ENCODE results near the gene RNF182.
"Not testable (repeated sequence)": the region's sequence is repeated elsewhere in the genome, so short reads cannot be mapped to it uniquely, and the experiment has no call there.

Gene RNF182

DNA sequence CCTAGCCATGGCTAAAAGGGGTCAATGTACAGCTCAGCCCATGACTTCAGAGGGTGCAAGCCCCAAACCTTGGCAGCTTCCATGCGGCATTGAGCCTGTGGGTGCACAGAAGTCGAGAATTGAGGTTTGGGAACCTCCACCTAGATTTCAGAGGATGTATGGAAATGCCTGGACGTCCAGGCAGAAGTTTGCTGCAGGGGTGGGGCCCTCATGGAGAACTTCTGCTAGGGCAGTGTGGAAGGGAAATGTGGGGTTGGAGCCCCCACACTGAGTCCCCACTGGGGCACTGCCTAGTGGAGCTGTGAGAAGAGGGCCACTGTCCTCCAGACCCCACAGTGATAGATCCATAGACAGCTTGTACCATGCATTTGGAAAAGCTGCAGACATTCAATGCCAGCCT lies 47.9 kb downstream of the RNF182 start:
- FAIRE-seq = not testable (repeated sequence)

DNA sequence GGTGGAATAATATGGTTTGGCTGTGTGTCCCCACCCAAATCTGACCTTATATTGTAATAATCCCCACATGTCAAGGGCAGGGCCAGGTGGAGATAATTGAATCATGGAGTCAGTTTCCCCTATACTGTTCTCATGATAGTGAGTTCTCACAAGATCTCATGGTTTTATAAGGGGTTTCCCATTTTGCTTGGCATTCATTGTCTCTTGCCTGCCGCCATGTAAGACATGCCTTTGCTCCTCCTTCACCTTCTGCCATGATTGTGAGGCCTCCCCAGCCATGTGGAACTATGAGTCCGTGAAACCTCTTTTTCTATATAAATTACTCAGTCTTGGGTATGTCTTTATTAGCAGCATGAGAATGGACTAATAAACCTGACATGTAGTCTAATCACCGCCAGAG lies 48.7 kb downstream of the RNF182 start:
- FAIRE-seq = not testable (repeated sequence)

DNA sequence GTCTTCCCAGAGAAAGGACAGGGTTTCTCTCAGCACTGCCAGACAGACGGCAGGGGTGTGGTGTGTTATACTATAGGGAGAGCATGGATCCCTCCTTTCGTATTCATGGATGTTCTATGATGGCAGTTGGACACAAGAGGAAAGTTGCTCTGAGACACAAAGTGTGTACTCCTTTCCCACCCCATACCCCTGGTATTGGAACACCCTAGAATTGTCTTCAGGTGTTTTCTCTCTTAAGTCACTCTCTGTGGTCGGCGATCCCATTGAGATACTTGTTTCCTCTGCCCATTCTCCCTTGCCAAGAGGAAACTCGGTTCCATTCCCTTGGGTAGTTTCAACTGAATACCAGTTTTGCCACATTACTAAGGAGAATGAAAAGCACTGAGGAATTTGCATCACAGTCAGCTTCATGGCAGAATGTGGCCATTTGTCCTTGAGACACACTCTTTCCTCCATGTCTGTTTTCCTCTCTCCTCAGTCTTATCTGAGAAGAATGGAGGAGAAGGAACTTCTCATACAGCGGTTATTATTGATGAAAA lies 53.4 kb downstream of the RNF182 start:
- no peak for FAIRE-seq

DNA sequence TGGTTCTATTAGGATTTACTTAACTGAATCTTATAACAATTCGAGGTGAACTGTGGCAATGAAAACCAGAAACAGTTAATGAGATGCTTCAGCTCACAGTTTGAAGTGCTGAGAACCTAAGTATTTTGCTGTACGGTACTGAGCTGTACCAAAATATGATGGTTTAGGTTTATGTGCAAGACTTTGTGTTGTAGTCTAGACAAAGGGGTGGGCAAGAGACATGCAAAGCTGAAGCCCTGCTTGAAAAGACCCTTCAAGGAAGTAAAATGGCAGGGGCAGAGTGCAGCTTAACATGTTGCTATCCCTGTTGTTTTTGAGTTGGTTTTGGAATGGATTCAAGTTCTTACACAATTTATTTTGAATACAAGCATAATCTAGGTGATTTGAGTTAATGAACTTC lies 54.0 kb downstream of the RNF182 start:
- no peak for FAIRE-seq

DNA sequence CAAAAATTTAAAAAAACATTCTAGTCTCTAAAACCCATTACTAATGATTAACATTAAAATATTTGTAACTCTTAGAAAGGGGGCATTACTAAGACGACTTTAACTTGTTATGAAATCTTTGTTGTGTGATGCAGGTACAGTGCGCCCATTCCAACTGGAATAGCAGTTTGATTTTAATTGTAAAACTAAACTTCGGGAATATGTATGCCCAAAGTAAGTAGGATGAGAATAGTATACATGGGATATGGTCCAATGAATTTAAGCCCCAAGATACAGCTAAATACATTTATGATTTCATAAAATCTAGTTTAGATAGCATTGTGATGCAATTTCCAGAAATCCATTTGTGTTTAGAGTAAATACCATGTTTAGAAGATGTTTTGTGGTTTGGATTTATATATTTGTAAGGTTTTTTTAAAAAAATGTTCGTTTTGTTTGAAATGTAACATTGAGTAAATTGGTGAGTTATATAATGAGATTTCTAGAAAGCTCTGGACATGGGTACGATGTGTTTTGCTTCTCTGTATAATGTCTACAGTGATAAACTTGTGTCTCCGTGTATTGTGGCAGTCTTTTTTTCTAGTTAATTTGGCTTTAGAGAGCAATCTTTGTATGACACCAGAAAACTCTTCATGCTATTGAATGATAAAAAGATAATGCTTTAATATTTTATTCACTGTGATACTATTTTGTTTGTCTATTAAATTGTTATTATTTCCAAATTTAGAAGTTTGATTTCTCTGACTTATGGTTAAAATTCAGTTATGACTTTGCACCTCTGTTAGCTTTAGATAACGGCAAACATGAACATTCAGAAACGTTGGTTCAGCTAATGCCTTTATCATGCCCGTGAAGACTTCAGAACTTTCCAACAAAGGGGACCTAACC lies 54.8 kb downstream of the RNF182 start:
- FAIRE-seq = no peak

DNA sequence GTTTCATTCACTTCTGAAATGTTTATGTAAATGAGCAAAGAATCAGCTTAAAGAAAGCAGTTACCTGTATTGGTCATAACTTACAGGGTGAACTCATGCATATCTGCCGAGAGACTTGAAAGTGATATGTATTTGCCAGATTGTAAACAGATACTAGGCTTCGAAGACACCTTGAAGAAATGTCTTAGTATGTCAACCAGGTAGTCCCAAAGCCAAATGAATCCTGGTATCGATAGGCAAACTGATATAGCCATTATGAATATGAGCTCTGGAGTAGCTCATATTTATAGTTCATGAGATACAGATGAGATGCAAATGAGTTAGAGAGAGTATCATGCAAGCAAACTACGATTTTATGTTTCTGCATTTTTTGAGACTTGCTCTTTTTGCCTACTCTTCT lies 55.8 kb downstream of the RNF182 start:
- FAIRE-seq = no peak

DNA sequence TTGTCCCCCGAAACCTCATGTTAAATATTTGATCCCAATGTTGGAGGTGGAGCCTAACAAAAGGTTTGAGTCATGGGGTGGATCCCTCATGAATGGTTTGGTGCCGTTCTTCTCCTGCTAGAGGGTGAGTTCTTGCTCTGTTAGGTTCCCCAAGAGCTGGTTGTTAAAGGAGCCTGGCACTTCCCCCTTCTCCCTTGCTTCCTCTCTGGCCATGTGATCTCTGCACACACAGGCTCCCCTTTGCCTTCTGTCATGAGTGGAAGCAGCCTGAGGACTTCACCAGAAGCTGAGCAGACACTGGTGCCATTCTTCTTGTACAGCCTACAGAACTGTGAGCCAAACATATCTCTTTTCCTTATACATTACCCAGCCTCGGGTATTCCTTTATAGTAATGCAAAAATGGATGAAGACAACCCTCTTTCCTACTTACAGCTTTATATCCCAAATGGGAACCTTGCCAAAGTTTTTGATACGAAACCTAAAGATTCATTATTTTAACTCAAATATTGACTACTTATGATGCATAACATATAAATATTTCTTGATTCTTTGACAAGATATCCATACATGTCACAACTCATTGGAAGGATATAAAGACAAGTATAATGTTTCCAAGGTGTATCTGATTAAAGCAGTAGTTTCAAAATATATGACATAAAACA lies 61.0 kb downstream of the RNF182 start:
- FAIRE-seq = no peak

DNA sequence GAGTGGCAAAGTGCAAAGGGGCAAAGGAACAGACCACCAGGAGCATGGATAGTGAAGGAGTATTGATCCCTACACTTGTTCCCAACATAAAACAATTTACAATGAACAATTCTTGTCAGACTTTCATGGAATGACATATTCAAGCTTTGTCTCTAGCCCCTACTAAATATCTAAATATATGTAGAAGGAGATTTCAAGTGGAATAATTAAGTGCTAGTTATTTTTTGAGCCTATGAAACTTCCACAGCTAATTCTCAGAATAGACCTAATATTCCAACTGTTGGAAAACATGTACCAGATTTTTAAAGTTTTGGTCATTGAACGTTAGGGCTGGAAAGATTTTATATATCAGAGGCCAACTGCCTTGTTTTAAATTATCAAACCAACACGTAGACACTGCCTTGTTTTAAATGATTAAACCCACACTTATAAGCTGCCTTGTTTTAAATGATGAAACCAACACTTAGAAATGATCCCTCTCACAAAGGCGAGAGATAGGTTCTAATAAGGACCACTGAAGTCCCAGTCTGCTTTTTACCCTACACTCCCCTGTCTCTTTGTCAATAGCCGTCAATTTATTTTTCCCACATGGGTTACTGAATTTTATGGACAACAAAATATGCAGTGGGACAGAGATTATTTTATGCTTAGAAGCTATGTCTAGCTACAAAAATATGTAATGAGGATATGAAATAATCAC lies 62.1 kb downstream of the RNF182 start:
- FAIRE-seq = no peak

DNA sequence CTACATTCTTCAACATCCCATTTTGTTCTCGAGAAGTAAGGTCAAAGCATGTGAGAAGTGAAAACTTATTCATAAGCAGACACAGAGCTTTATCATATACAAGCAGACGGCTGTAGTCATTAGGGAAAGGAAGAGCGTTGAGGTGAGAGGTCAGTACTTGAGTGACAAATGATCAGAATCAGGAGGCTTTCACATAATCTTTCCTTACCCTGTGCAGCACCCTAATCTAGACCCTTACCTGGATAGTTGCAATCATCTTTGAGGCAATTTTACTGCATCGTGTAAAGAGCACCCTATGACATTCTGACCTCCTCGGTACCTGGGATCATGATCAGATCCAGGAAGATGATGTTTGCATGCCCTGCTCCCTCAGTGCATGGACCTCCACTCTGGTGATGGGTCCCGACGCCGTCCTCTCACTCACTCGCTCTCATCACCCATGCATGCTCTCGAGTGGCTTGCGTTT lies 62.7 kb downstream of the RNF182 start:
- FAIRE-seq = no peak

DNA sequence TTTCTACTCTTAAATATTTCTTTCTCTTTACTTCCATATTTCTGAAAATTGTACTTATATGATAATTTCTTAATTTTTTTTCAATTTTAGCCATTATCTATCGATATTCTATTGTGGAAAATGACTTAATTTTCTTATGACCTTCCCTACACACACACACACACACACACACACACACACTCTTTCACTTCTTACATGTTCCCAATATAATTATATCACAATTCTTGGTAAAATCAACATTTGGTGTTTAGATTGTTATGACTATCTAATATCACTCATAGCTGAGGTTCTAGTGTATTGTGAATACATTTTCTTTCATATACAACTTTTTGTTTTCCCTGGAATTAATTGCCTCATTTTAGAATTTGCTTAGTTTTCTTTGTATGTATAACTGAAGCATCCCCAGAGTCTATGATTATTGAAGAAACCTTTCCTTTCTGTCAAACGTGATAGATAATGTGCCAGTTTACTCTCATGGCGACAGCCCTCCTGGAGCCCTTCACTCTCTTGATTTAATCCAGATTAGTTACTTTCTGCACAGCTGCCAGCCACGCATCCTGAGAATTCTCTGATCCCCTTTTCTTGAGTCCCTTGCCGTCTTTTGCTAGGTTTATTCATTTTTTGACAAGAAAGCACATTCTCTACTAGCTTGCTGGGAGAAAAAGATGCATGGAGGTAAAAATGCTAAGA lies 63.4 kb downstream of the RNF182 start:
- no peak for FAIRE-seq

DNA sequence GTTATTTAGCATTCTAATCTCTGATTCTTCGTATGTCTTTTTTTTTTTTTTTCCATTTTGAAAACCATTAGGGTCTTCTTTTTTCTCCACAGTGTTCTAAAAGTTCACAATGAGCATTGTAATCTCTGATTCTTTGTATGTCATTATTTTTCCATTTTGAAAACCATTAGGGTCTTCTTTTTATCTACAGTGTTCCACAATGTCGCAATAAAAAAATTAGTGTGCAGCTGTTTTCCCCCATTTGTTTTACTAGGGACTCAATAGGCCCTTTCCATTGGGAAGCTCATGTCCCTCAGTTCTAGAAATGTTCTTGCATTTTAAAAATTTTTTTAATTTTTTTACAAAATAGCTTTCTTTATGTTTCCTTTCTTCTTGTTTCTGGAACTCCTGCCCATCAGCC lies 64.2 kb downstream of the RNF182 start:
- no peak for FAIRE-seq

DNA sequence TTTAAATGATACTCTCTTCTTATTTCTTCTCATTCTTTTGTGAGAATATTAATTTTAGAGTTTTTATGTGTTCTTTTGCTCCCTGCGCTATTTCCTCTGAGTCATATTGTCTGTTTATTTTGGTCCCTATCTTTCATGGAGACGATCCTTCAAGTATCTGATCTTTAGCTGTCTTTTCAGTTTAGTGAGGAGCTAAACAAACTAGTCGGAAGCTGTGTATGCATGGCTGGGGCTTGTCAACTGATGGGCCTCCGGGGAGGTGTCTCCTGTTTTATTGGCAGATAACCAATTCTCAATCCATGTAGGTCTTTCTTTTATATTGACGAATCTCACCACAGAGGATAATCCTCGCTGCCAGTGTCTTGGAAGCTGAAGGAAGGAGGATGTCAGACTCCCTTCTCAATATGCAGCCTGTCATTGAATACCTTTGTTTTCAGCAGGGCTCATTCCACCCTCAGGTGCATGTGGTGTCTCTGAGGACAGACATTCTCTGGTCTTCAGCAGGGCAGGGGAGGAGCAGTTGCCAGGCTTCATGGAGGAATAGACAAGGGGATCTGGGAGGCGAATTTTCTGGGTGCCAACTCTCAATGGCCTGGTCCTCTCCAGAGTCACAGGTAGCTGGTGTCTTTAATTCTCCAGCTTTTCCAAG lies 64.9 kb downstream of the RNF182 start:
- FAIRE-seq = no peak

DNA sequence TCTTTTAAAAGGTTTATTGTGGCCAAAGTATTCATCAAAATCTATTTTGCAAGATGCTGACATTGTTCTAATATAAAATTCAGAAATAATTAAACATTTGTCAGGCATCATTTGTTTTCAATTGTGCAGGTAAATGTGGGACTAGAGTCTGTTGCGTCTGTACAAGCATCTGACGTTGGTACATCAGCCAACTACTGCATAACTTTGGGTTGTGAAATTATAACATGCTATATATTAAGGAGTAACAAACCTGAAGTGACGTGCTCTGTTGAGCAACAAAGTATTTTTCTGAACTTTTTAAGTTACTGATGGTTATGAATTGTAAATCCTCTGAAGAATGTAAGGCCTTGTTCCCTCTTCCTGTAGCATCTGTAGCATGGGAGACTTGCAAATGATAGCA lies 66.0 kb downstream of the RNF182 start:
- FAIRE-seq = no peak

DNA sequence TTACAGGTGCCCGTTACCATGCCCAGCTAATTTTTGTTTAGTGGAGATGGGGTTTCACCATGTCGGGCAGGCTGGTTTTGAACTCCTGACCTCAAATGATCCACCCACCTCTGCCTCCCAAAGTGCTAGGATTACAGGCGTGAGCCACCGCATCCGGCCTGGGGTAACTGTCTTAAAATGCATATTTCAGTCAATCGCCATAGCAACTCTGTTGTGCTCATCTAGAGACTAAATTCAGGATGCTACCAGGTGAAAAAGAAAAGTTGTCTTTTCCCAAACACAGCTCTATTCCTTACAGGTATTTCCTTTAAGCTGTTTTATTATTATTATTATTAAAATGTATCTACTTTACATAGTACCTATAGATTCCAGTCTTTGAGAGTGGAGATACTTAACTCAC lies 66.6 kb downstream of the RNF182 start:
- FAIRE-seq = no peak

DNA sequence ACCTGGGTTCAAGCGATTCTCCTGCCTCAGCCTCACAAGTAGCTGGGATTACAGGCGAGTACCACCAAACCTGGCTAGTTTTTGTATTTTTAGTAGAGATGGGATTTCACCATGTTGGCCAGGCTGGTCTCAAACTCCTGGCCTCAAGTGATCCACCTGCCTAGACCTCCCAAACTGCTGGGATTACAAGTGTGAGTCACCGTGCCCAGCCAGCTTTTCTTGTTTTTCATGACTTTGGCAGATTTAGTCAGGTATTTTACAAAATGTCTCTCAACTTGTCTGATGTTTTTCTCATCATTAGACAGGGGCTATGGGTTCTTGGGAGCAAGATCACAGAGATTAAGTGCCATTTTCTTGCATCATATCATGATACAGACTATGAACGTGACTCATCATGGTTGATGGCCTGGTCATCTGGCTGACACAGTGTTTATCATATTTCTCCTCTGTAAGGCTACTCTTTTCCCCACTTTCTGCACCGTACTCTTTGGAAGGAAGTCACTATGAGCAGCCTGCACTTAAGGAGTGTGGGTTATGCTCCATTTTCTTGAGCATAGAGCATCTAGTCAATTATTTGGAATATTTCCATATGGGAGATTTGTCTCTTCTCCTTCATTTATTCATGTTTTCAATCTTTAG lies 67.8 kb downstream of the RNF182 start:
- no peak for FAIRE-seq

DNA sequence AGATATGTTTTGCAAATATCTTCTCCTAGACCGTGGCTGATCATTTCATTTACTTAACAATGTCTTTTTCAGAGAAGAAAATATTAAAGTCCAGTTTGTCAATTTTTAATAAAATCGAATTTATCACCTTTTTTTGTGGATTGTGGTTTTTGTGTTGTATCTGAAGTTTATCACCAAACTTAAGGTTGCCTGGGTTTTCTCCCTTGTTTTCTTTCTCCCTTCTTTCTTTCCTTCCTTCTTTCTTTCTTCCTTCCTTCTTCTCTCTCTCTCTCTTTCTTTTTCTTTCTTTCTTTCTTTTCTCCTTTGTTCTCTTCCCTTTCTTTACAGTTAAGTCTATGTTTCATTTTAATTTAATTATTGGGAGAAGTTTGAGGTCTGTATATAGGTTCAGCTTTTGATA lies 68.7 kb downstream of the RNF182 start:
- no peak for FAIRE-seq

DNA sequence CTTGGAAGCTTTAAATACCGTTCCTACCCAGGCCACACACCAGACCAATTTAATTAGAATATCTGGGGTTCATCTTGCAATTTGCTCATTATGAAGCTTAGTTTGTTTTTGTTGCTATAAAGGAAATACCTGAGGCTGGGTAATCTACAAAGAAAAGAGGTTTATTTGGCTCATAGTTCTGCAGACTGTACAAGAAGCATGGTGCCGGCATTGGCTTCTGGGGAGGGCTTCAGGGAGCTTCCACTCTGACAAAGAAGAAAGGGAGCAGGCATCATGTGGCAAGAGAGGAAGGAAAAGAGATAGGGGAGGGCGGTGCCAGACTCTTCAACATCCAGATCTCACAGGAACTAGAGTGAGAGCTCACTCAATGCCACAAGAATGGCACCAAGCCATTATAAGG lies 73.6 kb downstream of the RNF182 start:
- FAIRE-seq = no peak

DNA sequence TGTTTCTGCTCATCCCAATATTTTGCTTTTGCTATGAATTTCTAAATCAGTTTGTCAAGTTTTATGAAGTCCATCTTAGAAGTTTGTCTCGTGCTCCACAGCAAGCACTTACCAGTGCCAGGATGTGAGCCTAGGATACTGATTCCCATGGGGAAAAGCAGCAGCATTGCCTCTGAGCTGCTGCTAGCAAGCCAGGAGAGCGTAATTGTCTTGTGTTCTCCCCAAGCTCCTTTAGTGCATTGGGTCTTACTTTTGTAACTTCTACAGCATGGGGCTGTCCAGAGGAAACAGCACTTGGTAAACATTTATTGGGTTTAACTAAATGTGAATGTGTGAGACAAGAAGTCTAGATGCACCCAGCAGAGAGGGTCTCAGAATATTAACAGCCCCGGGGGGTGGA lies 76.1 kb downstream of the RNF182 start:
- no peak for FAIRE-seq

DNA sequence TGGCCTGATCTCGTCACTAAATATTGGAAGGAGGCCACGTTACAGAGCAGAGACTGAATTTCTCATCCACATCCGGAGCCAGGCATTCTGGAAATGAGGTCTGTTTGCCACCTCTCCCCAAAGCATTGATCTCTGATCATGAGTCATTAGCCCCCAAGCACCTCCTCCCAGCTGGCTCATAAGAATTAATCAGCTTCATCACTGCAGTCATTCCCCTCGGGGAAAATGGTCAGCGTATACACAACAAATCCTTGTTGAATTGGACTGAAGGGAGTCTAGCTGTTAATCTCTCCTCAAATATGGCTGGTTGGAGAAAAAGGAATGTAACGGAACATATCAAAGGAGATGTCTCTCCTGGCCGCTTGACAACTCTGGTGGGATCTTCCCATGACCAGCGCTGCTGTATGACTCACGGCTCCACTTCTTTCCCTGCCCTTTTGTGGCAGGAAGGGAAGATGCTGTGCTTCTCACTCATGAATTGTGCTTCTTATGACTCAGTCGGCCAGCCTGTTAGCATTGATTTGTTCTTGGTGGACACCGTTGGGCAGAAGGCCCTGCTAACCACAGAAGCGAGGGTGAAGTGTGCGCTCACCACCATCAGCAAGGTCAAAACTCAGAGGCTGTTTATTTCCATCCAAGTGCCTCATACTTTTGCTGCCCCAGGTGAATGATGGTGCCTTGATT lies 76.7 kb downstream of the RNF182 start:
- FAIRE-seq = no peak

DNA sequence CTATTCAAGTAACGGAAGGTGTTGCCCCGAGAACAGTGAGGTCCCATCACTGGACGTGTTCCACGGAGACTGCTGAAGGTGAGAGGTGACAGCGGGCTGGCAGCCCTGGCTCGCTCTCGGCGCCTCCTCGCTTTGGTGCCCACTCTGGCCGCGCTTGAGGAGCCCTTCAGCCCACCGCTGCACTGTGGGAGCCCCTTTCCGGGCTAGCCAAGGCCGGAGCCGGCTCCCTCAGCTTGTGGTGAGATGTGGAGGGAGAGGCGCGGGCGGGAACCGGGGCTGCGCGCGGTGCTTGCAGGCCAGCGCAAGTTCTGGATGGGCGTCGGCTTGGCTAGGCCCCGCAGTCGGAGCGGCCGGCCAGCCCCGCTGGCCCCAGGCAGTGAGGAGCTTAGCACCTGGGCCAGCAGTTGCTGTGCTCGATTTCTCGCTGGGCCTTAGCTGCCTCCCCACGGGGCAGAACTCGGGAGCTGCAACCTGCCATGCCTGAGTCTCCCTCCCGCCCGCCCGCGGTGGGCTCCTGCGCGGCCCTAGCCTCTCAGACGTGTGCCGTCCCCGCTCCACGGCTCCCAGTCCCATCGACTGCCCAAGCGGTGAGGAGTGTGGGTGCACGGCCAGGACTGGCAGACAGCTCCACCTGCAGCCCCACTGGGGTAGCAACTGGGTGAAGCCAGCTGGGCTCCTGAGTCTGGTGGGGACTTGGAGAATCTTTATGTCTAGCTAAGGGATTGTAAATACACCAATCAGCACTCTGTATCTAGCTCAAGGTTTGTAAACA lies 77.6 kb downstream of the RNF182 start:
- no peak for FAIRE-seq

Data from colon (tissue), 2 donors.